WTC11 (cell line): ENCODE data around the gene MBOAT1.

Source experiments
- AFF4 ChIP-seq: sonication (generic); formaldehyde crosslinking; IDR thresholded peaks from 2 replicates; pipeline ENCODE4 v1.8.1; 2023; ENCODE audit warnings: mild to moderate bottlenecking, missing genetic modification reagents, borderline replicate concordance
- CBFB ChIP-seq: sonication (generic); formaldehyde crosslinking; IDR thresholded peaks from 2 replicates; pipeline ENCODE4 v1.8.1; 2022; ENCODE audit warnings: mild to moderate bottlenecking, low read depth, missing genetic modification reagents
- CREM ChIP-seq: sonication (generic); formaldehyde crosslinking; IDR thresholded peaks from 2 replicates; pipeline ENCODE4 v1.8.1; 2022; ENCODE audit warnings: mild to moderate bottlenecking, missing genetic modification reagents, moderate library complexity
- CTCF ChIP-seq: fragments of 200-600 bp; IDR thresholded peaks from 2 replicates; pipeline ENCODE4 v1.8.0; 2022; ENCODE audit warnings: antibody characterized with exemption
- ELF4 ChIP-seq: sonication (generic); formaldehyde crosslinking; IDR thresholded peaks from 2 replicates; pipeline ENCODE4 v1.8.1; 2022; ENCODE audit warnings: low read depth, mild to moderate bottlenecking, moderate library complexity, missing genetic modification reagents
- FOXJ3 ChIP-seq: sonication (generic); formaldehyde crosslinking; IDR thresholded peaks from 2 replicates; pipeline ENCODE4 v1.9.0; 2021; ENCODE audit warnings: missing genetic modification reagents, mild to moderate bottlenecking, borderline replicate concordance
- JUN ChIP-seq: sonication (generic); formaldehyde crosslinking; IDR thresholded peaks from 2 replicates; pipeline ENCODE4 v1.8.0; 2023; ENCODE audit warnings: mild to moderate bottlenecking, missing genetic modification reagents
- NFYB ChIP-seq: sonication (generic); formaldehyde crosslinking; conservative IDR thresholded peaks from 2 replicates; pipeline ENCODE4 v1.8.0; 2022; ENCODE audit warnings: low read depth, missing genetic modification reagents
- OVOL2 ChIP-seq: fragments of 250-450 bp; sonication (Bioruptor Pico); IDR thresholded peaks from 2 replicates; pipeline ENCODE4 v1.9.0; 2021; ENCODE audit warnings: mild to moderate bottlenecking, borderline replicate concordance
- STAT6 ChIP-seq: sonication (generic); formaldehyde crosslinking; conservative IDR thresholded peaks from 2 replicates; pipeline ENCODE4 v1.8.1; 2023; ENCODE audit warnings: mild to moderate bottlenecking, low read depth, missing genetic modification reagents, moderate library complexity
- TEAD4 ChIP-seq: sonication (generic); formaldehyde crosslinking; IDR thresholded peaks from 2 replicates; pipeline ENCODE4 v1.8.0; 2022; ENCODE audit warnings: mild to moderate bottlenecking, missing genetic modification reagents
- ZSCAN18 ChIP-seq: fragments of 250-450 bp; sonication (Bioruptor Pico); IDR thresholded peaks from 2 replicates; pipeline ENCODE4 v2.1.2; 2022; ENCODE audit warnings: mild to moderate bottlenecking, moderate library complexity

GRCh38 chr6:20128018-20128417 is 84.3 kb downstream of the MBOAT1 start:
- TF ChIP-seq CREM (CRISPR knock-in tag) (no peak), CTCF (no peak), JUN (CRISPR knock-in tag) (no peak), TEAD4 (CRISPR knock-in tag) (no peak), NFYB (CRISPR knock-in tag) (no peak), ZSCAN18 (CRISPR knock-in tag) (no peak), FOXJ3 (CRISPR knock-in tag) (no peak), AFF4 (CRISPR knock-in tag) (no peak), OVOL2 (CRISPR knock-in tag) (no peak), CBFB (CRISPR knock-in tag) (no peak), STAT6 (CRISPR knock-in tag) (no peak), ELF4 (CRISPR knock-in tag) (no peak)
